ENCODE results near the gene HMCN1.

GRCh38 chr1:186152620-186153239 is 418.5 kb downstream of the HMCN1 start:
- TF ChIP-seq, protein P1, sequence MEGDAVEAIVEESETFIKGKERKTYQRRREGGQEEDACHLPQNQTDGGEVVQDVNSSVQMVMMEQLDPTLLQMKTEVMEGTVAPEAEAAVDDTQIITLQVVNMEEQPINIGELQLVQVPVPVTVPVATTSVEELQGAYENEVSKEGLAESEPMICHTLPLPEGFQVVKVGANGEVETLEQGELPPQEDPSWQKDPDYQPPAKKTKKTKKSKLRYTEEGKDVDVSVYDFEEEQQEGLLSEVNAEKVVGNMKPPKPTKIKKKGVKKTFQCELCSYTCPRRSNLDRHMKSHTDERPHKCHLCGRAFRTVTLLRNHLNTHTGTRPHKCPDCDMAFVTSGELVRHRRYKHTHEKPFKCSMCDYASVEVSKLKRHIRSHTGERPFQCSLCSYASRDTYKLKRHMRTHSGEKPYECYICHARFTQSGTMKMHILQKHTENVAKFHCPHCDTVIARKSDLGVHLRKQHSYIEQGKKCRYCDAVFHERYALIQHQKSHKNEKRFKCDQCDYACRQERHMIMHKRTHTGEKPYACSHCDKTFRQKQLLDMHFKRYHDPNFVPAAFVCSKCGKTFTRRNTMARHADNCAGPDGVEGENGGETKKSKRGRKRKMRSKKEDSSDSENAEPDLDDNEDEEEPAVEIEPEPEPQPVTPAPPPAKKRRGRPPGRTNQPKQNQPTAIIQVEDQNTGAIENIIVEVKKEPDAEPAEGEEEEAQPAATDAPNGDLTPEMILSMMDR (IDR thresholded peaks at IDR 0.05): no peak
- no peak for TF ChIP-seq POLR2A (IDR thresholded peaks at IDR 0.05)

Measured in right lobe of liver (tissue), 4 donors.